Trophoblast cell (in vitro differentiated cells and primary cell): Measurements from ENCODE around the gene EFNA5.

ENCODE experiments used
- DNase-seq, 2 donors: peaks; one replicate each; pipeline ENCODE4 v3.0.0-alpha.2; 2016
- H2AFZ ChIP-seq: 2 replicates; pipeline ENCODE4 v1.6.1; 2013; ENCODE audit warnings: low read length, moderate library complexity, mild to moderate bottlenecking; ENCODE audit not compliant: insufficient read depth, poor library complexity
- H2AK5ac ChIP-seq: 2 replicates; pipeline ENCODE4 v1.6.1; 2013; ENCODE audit warnings: mild to moderate bottlenecking, low read length
- H2BK120ac ChIP-seq: 2 replicates; pipeline ENCODE4 v1.6.1; 2013; ENCODE audit warnings: low read length, mild to moderate bottlenecking, moderate library complexity; ENCODE audit not compliant: insufficient read depth, poor library complexity
- H2BK12ac ChIP-seq: 2 replicates; pipeline ENCODE4 v1.6.1; 2013; ENCODE audit warnings: mild to moderate bottlenecking, low read length, moderate library complexity
- H2BK5ac ChIP-seq: 2 replicates; pipeline ENCODE4 v1.6.1; 2013; ENCODE audit warnings: low read length, low read depth, moderate library complexity, mild to moderate bottlenecking; ENCODE audit not compliant: poor library complexity
- H3K14ac ChIP-seq: 2 replicates; pipeline ENCODE4 v1.6.1; 2013; ENCODE audit warnings: mild to moderate bottlenecking, low read length
- H3K18ac ChIP-seq: 2 replicates; pipeline ENCODE4 v1.6.1; 2013; ENCODE audit warnings: mild to moderate bottlenecking, low read length
- H3K23ac ChIP-seq: 2 replicates; pipeline ENCODE4 v1.6.1; 2013; ENCODE audit warnings: low read length
- H3K27ac ChIP-seq: 2 replicates; pipeline ENCODE4 v1.5.1; 2013; ENCODE audit warnings: low read depth, mild to moderate bottlenecking, inconsistent platforms, low read length, moderate library complexity
- H3K27me3 ChIP-seq: 2 replicates; pipeline ENCODE4 v1.6.1; 2013; ENCODE audit warnings: inconsistent platforms, mild to moderate bottlenecking, low read length, moderate library complexity; ENCODE audit not compliant: insufficient read depth
- H3K36me3 ChIP-seq, 2 experiments: 1 replicate in 1 of 2; 2 replicates in 1 of 2; pipeline ENCODE4 v1.6.1; 2013; ENCODE audit warnings: low read length in 2 of 2, mild to moderate bottlenecking in 2 of 2, moderate library complexity in 1 of 2; ENCODE audit not compliant: insufficient read depth in 2 of 2, control insufficient read depth in 1 of 2
- H3K4ac ChIP-seq: 2 replicates; pipeline ENCODE4 v1.6.1; 2013; ENCODE audit warnings: low read depth, mild to moderate bottlenecking, low read length, moderate library complexity
- H3K4me1 ChIP-seq, 2 experiments: 1 replicate in 1 of 2; 2 replicates in 1 of 2; pipeline ENCODE4 v1.6.1; 2013; ENCODE audit warnings: low read length in 2 of 2, mild to moderate bottlenecking in 2 of 2, moderate library complexity in 1 of 2; ENCODE audit not compliant: insufficient read depth in 2 of 2, control insufficient read depth in 1 of 2
- H3K4me2 ChIP-seq: 2 replicates; pipeline ENCODE4 v1.6.1; 2013; ENCODE audit warnings: inconsistent platforms, mild to moderate bottlenecking, low read length, moderate library complexity
- H3K4me3 ChIP-seq: 2 replicates; pipeline ENCODE4 v1.5.1; 2013; ENCODE audit warnings: mild to moderate bottlenecking, low read depth, low read length, inconsistent platforms
- H3K79me1 ChIP-seq: one replicate; pipeline ENCODE4 v1.6.1; 2013; ENCODE audit warnings: low read length
- H3K79me2 ChIP-seq: 2 replicates; pipeline ENCODE4 v1.6.1; 2013; ENCODE audit warnings: low read length, mild to moderate bottlenecking; ENCODE audit not compliant: control insufficient read depth, insufficient read depth, poor library complexity
- H3K9ac ChIP-seq: 2 replicates; pipeline ENCODE4 v1.6.1; 2013; ENCODE audit warnings: mild to moderate bottlenecking, low read length
- H3K9me3 ChIP-seq: 2 replicates; pipeline ENCODE4 v1.6.1; 2013; ENCODE audit warnings: low read depth, mild to moderate bottlenecking, control low read depth, inconsistent platforms, low read length; ENCODE audit not compliant: insufficient read depth
- H4K12ac ChIP-seq: 2 replicates; pipeline ENCODE4 v1.6.1; 2013; ENCODE audit warnings: low read depth, mild to moderate bottlenecking, low read length, moderate library complexity
- H4K8ac ChIP-seq: 2 replicates; pipeline ENCODE4 v1.6.1; 2013; ENCODE audit warnings: low read depth, mild to moderate bottlenecking, low read length, moderate library complexity
- H4K91ac ChIP-seq: one replicate; pipeline ENCODE4 v1.6.1; 2013; ENCODE audit warnings: low read depth, mild to moderate bottlenecking, low read length, moderate library complexity
- WGBS: extraction: QIAGEN DNeasy Blood & Tissue Kit; methylation state at CpG from one replicate; pipeline ENCODE4 v1.1.7; 2013; ENCODE audit warnings: missing lambda C conversion rate; ENCODE audit not compliant: insufficient read length, insufficient coverage; ENCODE audit errors: extremely low coverage; 5-methylcytosine and 5-hydroxymethylcytosine counted together

EFNA5 gene

DNA sequence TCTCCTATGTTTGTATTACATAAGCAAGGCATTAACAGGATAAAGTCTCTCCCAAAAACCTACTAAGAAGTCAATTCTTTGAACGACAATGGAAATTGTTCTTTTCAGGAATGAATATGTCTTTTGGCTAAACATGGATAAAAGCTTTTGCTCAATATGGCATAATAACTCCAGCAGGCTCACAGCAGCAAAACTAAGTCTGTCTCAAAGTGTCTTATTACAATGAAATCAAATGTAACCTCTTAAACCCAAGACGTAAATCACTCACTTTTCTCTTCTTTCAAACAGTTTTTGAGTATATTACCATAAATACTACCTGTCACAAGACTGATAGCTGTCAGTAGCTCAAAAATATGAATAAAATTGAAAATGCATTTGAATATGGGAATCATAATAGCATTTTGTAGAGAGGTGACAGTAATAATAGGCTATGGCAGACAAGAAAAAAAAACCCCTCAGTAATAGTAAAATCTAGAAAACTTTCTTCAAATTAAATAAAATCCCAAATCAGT lies 41.7 kb upstream of the EFNA5 start:
- Histone ChIP-seq H3K27ac (no peak overlapping the region), H4K12ac (no peak overlapping the region), H3K18ac (no peak overlapping the region), H3K4me2 (no peak overlapping the region), H3K4me1 (no peaks in the 10 kb centered on the region), H4K91ac (no peak overlapping the region), H3K9ac (no peak overlapping the region), H3K14ac (no peak overlapping the region), H2BK120ac (no peak overlapping the region), H3K23ac (no peak overlapping the region), H3K79me2 (no peaks in the 10 kb centered on the region), H3K27me3 (no peaks in the 10 kb centered on the region), H2BK5ac (no peak overlapping the region), H2AK5ac (no peak overlapping the region), H4K8ac (no peak overlapping the region), H3K4ac (no peak overlapping the region), H3K79me1 (no peaks in the 10 kb centered on the region), H3K36me3 (no peaks in the 10 kb centered on the region), H3K9me3 (no peaks in the 10 kb centered on the region), H2AFZ (no peak overlapping the region), H2BK12ac (no peak overlapping the region), H3K4me3 (no peak overlapping the region)
- WGBS, result 100% methylated on average over 1 of the region's 2 CpGs
- no peak for DNase-seq

DNA sequence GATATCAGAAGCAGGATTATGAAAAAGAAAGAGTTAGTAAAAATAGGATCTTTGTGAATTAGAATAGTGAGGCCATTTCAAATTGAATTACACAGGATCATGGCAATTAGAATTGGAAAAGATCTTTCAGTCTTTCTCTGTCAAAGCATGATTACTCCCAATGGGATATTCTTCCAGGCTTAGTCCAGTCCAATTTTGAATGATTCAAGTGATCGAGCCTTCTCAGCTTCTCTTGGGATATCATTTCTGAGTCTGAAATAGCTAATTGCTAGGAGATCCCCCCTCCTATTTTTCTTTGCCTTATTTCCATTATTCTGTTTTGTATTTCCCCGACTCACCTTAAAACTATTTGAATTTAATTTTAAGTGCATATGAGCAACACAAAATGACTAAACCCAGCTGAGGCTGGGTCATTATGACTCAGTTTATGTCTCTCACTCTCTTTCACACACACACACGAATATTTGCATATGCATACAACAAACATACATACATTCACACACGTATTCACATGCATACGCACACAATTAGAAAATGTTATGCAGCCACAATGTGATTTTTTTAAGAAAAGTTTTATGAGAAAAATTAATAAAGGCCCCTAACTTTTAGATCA lies 34.8 kb upstream of the EFNA5 start:
- no CpG with 5 or more reads among the region's 5 CpGs for WGBS
- no peak overlapping the region for H3K4ac ChIP-seq
- no peaks in the 10 kb centered on the region for H3K4me1 ChIP-seq
- no peaks in the 10 kb centered on the region for H3K79me2 ChIP-seq
- H4K8ac ChIP-seq, result no peak overlapping the region
- H3K36me3 ChIP-seq, result no peaks in the 10 kb centered on the region
- H3K9ac ChIP-seq, result no peak overlapping the region
- DNase-seq, result no peak
- H2BK120ac ChIP-seq, result no peak overlapping the region
- no peak overlapping the region for H2AK5ac ChIP-seq
- H3K23ac ChIP-seq, result no peak overlapping the region
- H3K4me2 ChIP-seq, result no peak overlapping the region
- H3K27ac ChIP-seq, result no peak overlapping the region
- H4K91ac ChIP-seq, result no peak overlapping the region
- no peaks in the 10 kb centered on the region for H3K27me3 ChIP-seq
- H3K14ac ChIP-seq, result no peak overlapping the region
- H4K12ac ChIP-seq, result no peak overlapping the region
- no peak overlapping the region for H2AFZ ChIP-seq
- no peak overlapping the region for H3K18ac ChIP-seq
- no peak overlapping the region for H2BK5ac ChIP-seq
- no peak overlapping the region for H3K4me3 ChIP-seq
- no peaks in the 10 kb centered on the region for H3K9me3 ChIP-seq
- H3K79me1 ChIP-seq, result no peaks in the 10 kb centered on the region
- no peak overlapping the region for H2BK12ac ChIP-seq

DNA sequence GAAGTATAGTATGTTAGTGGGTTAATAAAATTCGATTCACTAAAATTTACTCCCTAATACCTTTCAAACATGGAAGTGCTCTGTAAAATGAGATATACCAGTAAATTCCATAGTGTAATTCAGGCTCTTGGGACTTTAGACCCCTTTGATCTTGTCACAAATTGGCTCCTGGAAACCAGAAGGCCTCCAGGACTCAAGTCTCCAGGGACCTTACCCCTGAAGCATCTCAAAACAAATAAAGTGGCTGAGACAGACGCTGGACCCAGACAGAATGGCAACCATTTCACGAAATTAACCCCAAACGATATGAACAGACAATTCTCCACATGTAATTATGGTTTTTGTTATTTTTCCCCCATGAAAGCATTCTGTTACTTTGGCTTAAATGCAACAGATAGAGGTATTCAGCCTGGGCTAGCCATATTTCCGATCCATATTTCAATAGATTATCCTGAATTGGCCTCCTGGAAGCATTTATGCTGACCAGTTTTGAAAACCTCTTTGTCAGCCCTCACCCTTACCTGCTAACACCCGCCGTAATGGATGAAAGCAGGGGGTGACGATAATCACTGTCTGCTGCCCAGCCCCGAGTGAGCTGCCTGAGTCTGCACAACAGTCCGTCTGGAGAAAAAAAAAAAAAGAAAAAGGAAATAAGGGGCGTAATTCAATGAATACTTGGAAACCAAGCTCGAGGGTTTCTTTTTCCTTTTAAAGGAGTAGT lies 34.1 kb upstream of the EFNA5 start:
- H3K4ac ChIP-seq, result no peak overlapping the region
- H3K79me1 ChIP-seq, result no peaks in the 10 kb centered on the region
- H3K9me3 ChIP-seq, result no peaks in the 10 kb centered on the region
- no peak overlapping the region for H2AFZ ChIP-seq
- DNase-seq, result no peak
- no peaks in the 10 kb centered on the region for H3K4me1 ChIP-seq
- H3K79me2 ChIP-seq, result no peaks in the 10 kb centered on the region
- no peak overlapping the region for H3K27ac ChIP-seq
- H2BK5ac ChIP-seq, result no peak overlapping the region
- no peak overlapping the region for H4K12ac ChIP-seq
- H3K9ac ChIP-seq, result no peak overlapping the region
- H3K27me3 ChIP-seq, result no peaks in the 10 kb centered on the region
- no CpG with 5 or more reads among the region's 12 CpGs for WGBS
- no peak overlapping the region for H3K14ac ChIP-seq
- no peak overlapping the region for H3K18ac ChIP-seq
- no peak overlapping the region for H3K4me2 ChIP-seq
- no peak overlapping the region for H4K91ac ChIP-seq
- no peak overlapping the region for H3K4me3 ChIP-seq
- no peaks in the 10 kb centered on the region for H3K36me3 ChIP-seq
- no peak overlapping the region for H4K8ac ChIP-seq
- no peak overlapping the region for H3K23ac ChIP-seq
- H2BK12ac ChIP-seq, result no peak overlapping the region
- no peak overlapping the region for H2BK120ac ChIP-seq
- no peak overlapping the region for H2AK5ac ChIP-seq

DNA sequence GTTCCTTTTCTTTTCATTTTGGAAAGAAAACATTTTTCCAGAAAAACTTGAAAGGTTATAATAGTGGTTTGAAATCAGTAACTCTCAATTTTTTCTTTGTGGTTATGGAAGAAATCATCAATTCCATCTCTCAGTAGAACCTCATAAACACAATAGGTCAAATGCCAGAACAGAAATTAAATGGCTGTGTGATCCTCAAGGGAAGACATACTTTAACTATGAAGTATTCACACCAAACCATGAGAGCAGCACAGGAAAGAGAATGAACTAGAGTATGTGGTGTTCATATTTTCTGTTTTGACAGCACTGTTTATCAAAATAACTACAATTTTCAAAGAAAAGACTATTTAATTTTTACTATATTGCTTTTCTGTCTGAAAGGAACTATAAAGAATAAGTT lies 29.7 kb upstream of the EFNA5 start:
- no peak overlapping the region for H4K12ac ChIP-seq
- H4K8ac ChIP-seq, result no peak overlapping the region
- H2AFZ ChIP-seq, result no peak overlapping the region
- no peaks in the 10 kb centered on the region for H3K36me3 ChIP-seq
- H3K27me3 ChIP-seq, result no peaks in the 10 kb centered on the region
- H3K79me1 ChIP-seq, result no peaks in the 10 kb centered on the region
- no peak overlapping the region for H3K9ac ChIP-seq
- no peak overlapping the region for H2AK5ac ChIP-seq
- H3K14ac ChIP-seq, result no peak overlapping the region
- no peak overlapping the region for H2BK12ac ChIP-seq
- H2BK5ac ChIP-seq, result no peak overlapping the region
- H3K4me2 ChIP-seq, result no peak overlapping the region
- H3K9me3 ChIP-seq, result no peaks in the 10 kb centered on the region
- no peak overlapping the region for H3K4ac ChIP-seq
- no peak overlapping the region for H3K27ac ChIP-seq
- H3K18ac ChIP-seq, result no peak overlapping the region
- H3K4me1 ChIP-seq, result no peaks in the 10 kb centered on the region
- H3K23ac ChIP-seq, result no peak overlapping the region
- H3K79me2 ChIP-seq, result no peaks in the 10 kb centered on the region
- no peak overlapping the region for H4K91ac ChIP-seq
- no peak overlapping the region for H2BK120ac ChIP-seq
- DNase-seq, result no peak
- no peak overlapping the region for H3K4me3 ChIP-seq
